ENCODE results near the gene RAB39A. TPM values are rescaled to one million over a fixed set of nuclear protein-coding genes. Genes with fewer than 3 reads are reported as not detected.

Gene RAB39A
- total RNA-seq, 3 donors from 2014 or later, result 1.4 to 1.8 (median 1.5) TPM

DNA sequence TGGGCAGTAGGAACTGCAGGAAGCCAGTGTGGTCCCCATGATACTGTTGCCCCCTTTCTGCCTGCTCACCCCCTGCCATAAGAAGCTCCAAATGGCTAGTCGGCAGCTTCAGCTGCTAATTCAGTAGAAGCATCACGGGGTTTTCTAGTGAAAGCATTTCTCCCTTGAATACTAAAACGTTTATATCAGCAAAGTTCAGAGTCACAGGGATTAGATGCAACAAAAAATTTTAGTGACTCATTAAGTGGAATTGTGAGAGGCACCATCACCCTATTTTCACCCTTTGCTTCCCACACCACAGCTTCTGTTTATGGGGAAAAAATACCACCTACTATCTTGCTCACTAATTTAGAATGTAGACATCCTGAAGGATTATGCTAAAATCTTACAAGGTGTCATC lies 25.2 kb downstream of the RAB39A start:
- no peak for ATAC-seq
- no peaks in the 10 kb centered on the region for H3K4me1 ChIP-seq (ENCODE audit: low read depth)
- TF ChIP-seq, protein P1, sequence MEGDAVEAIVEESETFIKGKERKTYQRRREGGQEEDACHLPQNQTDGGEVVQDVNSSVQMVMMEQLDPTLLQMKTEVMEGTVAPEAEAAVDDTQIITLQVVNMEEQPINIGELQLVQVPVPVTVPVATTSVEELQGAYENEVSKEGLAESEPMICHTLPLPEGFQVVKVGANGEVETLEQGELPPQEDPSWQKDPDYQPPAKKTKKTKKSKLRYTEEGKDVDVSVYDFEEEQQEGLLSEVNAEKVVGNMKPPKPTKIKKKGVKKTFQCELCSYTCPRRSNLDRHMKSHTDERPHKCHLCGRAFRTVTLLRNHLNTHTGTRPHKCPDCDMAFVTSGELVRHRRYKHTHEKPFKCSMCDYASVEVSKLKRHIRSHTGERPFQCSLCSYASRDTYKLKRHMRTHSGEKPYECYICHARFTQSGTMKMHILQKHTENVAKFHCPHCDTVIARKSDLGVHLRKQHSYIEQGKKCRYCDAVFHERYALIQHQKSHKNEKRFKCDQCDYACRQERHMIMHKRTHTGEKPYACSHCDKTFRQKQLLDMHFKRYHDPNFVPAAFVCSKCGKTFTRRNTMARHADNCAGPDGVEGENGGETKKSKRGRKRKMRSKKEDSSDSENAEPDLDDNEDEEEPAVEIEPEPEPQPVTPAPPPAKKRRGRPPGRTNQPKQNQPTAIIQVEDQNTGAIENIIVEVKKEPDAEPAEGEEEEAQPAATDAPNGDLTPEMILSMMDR (IDR thresholded peaks at IDR 0.05), result no peak
- no peak overlapping the region for H3K4me3 ChIP-seq
- H3K9me3 ChIP-seq, result no peaks in the 10 kb centered on the region
- DNase-seq, result no peak
- intact Hi-C loops (cut with DNase I, micrococcal nuclease), result loop anchor here in 1 of 2 donors (10.0 kb wide), 1 partner anchor 559 kb away; no protein-coding TSS in a partner anchor
- no peaks in the 10 kb centered on the region for H3K36me3 ChIP-seq (ENCODE audit: low read depth)

DNA sequence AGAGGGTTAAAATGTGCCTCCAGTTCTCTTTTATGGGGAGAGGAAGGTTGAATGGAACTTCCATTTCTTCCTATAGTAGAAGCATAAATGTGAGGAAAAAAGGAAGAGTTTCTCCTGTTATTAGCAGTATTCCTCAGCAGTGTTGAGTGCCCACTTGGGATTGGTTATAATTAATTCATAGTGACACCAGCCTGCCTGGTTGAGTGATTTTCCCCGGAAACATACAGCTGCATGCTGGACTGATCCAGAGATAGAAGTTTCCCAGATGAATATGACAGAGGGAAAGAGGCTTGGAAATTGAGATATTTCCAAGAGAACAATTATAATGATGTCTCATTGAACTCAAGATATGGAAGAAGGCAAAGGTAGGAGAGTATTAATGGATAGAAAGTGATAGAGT lies 28.3 kb downstream of the RAB39A start:
- Histone ChIP-seq H3K36me3 (ENCODE audit: low read depth) (no peaks in the 10 kb centered on the region), H3K4me1 (ENCODE audit: low read depth) (no peaks in the 10 kb centered on the region), H3K4me3 (no peak overlapping the region), H3K9me3 (no peaks in the 10 kb centered on the region)
- TF ChIP-seq, protein P1 (IDR thresholded peaks at IDR 0.05), result no peak
- ATAC-seq (no peak), DNase-seq (no peak)
- intact Hi-C loops (cut with DNase I, micrococcal nuclease), result loop anchor here in 1 of 2 donors (10.0 kb wide), 1 partner anchor 562 kb away; no protein-coding TSS in a partner anchor

DNA sequence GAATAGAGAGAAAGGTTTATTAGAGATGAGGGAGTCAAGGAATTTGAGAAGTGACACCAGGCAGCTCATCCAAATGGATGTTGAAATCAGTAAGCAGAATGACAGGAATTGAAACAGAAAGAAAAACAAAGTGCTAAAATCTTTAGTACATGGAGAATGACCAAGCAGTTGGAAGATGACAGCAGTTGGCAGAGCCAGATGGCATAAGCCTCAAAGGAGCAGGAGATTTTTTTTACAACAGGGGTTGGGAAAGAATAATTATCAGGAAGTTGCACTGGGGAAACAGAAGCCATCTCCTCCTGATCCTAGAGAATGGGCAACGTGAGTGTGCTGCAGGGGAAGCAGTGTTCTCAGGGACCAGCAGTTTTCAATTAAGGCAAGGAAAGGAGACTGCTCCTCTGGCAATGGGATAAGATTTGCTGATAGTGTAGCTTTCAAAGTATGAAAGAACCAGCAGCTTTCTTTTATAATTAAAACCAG lies 28.9 kb downstream of the RAB39A start:
- ATAC-seq, result peak; percentile 53

DNA sequence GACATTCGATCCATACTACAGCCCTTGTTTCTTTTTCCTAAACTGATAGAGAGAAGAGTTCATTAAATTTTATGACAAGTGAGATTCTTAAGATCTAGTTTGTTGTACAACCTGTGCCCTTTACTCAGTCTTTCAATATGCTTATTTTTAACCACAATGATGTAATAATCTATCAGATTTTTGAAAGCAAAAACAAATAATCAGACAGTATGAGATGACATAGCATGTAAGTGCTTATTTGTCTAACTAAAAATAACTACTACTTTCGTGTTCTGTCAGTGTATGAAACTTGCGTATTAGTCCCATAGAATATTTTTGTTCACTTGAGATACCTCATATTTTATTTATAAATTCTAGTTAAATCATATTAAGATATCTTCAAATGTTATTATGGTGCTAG lies 33.2 kb downstream of the RAB39A start:
- no peak for DNase-seq
- H3K36me3 ChIP-seq (ENCODE audit: low read depth), result no peaks in the 10 kb centered on the region
- no peak overlapping the region for H3K4me3 ChIP-seq
- intact Hi-C loops (cut with DNase I, micrococcal nuclease), result no loop called here
- no peaks in the 10 kb centered on the region for H3K4me1 ChIP-seq (ENCODE audit: low read depth)
- ATAC-seq, result no peak
- TF ChIP-seq, protein P1 (IDR thresholded peaks at IDR 0.05), result no peak
- H3K9me3 ChIP-seq, result no peaks in the 10 kb centered on the region

More for the DNA sequence above, 28.9 kb downstream of the RAB39A start:
- intact Hi-C loops (cut with DNase I, micrococcal nuclease), result loop anchor here in 1 of 2 donors (10.0 kb wide), 1 partner anchor 562 kb away; no protein-coding TSS in a partner anchor
- no peaks in the 10 kb centered on the region for H3K4me1 ChIP-seq (ENCODE audit: low read depth)
- H3K9me3 ChIP-seq, result no peaks in the 10 kb centered on the region
- TF ChIP-seq, protein P1 (IDR thresholded peaks at IDR 0.05), result no peak
- no peak overlapping the region for H3K4me3 ChIP-seq
- no peaks in the 10 kb centered on the region for H3K36me3 ChIP-seq (ENCODE audit: low read depth)
- peak in 1 of 3 donors; percentile 9 for DNase-seq

DNA sequence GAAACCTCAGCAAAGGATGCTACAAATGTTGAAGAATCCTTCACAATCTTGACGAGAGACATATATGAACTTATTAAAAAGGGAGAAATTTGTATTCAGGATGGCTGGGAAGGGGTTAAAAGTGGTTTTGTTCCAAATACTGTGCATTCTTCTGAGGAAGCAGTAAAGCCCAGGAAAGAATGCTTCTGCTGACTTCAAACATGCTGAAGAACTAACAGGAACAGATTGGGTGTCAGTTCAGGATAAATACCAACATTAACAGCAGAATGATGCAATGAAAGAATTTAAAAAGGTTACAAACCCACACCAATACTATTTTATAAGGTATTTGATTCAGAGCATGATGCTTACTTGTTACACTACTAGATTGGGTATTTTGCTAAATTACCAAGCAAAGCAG lies 33.9 kb downstream of the RAB39A start:
- no peak for ATAC-seq
- TF ChIP-seq, protein P1 (IDR thresholded peaks at IDR 0.05), result no peak
- Histone ChIP-seq H3K36me3 (ENCODE audit: low read depth) (no peaks in the 10 kb centered on the region), H3K4me3 (no peak overlapping the region), H3K4me1 (ENCODE audit: low read depth) (no peaks in the 10 kb centered on the region), H3K9me3 (no peaks in the 10 kb centered on the region)
- no peak for DNase-seq
- intact Hi-C loops (cut with DNase I, micrococcal nuclease), result no loop called here

DNA sequence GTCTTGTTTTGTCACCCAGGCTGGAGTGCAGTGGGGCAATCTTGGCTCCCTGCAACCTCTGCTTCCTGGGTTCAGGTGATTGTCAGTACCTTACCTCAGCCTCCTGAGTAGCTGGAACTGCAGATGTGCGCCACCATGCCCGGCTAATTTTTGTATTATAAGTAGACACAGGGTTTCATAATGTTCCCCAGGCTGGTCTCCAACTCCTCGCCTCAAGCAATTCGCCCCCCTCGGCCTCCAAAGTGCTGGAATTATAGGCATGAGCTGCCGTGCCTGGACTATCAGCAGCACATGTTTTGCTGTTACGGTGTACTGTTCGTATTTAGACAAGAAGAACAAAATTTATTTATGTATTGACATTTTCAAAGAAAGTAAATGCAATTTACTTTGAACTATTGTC lies 34.8 kb downstream of the RAB39A start:
- Histone ChIP-seq H3K4me1 (ENCODE audit: low read depth) (no peaks in the 10 kb centered on the region), H3K36me3 (ENCODE audit: low read depth) (no peaks in the 10 kb centered on the region), H3K9me3 (no peaks in the 10 kb centered on the region), H3K4me3 (no peak overlapping the region)
- DNase-seq, result no peak
- intact Hi-C loops (cut with DNase I, micrococcal nuclease), result no loop called here
- no peak for ATAC-seq
- TF ChIP-seq, protein P1 (IDR thresholded peaks at IDR 0.05), result no peak
